Measurements from ENCODE around the gene PDGFB.
A peak's percentile ranks its signal among the peaks of the same experiment; 100 is the strongest.

The PDGFB gene

GRCh38 chr22:39254789-39255298 lies 10.1 kb upstream of the PDGFB start:
- TF ChIP-seq GABPA (IDR thresholded peaks at IDR 0.05; ENCODE audit: low read depth): no peak
- TF ChIP-seq POLR2AphosphoS5 (IDR thresholded peaks at IDR 0.05; ENCODE audit: low read depth): no peak
- TF ChIP-seq REST (IDR thresholded peaks at IDR 0.05; ENCODE audit: insufficient replicate concordance, low read depth): no peak
- no peak for TF ChIP-seq SPI1 (IDR thresholded peaks at IDR 0.05; ENCODE audit: borderline replicate concordance, low read depth)
- no peak for TF ChIP-seq CTCF (IDR thresholded peaks at IDR 0.05; ENCODE audit: insufficient read depth, low read length)
- Histone ChIP-seq H3K27me3 (ENCODE audit: insufficient read depth, poor library complexity, severe bottlenecking) (peaks cover 27% of the 10 kb centered on the region), H3K27ac (replicated peaks) (no peak overlapping the region), H3K4me3 (replicated peaks; ENCODE audit: insufficient read depth, low read length) (no peak overlapping the region)
- DNase-seq (ENCODE audit: low read depth in 1 of 2, low spot score in 1 of 2): no peak

- TF ChIP-seq POLR2AphosphoS5 (IDR thresholded peaks at IDR 0.05; ENCODE audit: low read depth) (no peak), REST (IDR thresholded peaks at IDR 0.05; ENCODE audit: insufficient replicate concordance, low read depth) (no peak), CTCF (IDR thresholded peaks at IDR 0.05; ENCODE audit: insufficient read depth, low read length) (no peak), SPI1 (IDR thresholded peaks at IDR 0.05; ENCODE audit: borderline replicate concordance, low read depth) (no peak), GABPA (IDR thresholded peaks at IDR 0.05; ENCODE audit: low read depth) (no peak)
- H3K27me3 ChIP-seq (ENCODE audit: insufficient read depth, poor library complexity, severe bottlenecking): peaks cover 27% of the 10 kb centered on the region
- no peak overlapping the region for H3K4me3 ChIP-seq (replicated peaks; ENCODE audit: insufficient read depth, low read length)
- no peak overlapping the region for H3K27ac ChIP-seq (replicated peaks)
- DNase-seq (ENCODE audit: low read depth in 1 of 2, low spot score in 1 of 2): no peak
These were observed 9.3 kb upstream of the PDGFB start for GRCh38 chr22:39254122-39254521.

GRCh38 chr22:39253435-39254070 lies 8.8 kb upstream of the PDGFB start:
- Histone ChIP-seq H3K27me3 (ENCODE audit: insufficient read depth, poor library complexity, severe bottlenecking) (peaks cover 28% of the 10 kb centered on the region), H3K27ac (replicated peaks) (no peak overlapping the region), H3K4me3 (replicated peaks; ENCODE audit: insufficient read depth, low read length) (no peak overlapping the region)
- no peak for TF ChIP-seq REST (IDR thresholded peaks at IDR 0.05; ENCODE audit: insufficient replicate concordance, low read depth)
- TF ChIP-seq CTCF (IDR thresholded peaks at IDR 0.05; ENCODE audit: insufficient read depth, low read length): no peak
- no peak for TF ChIP-seq GABPA (IDR thresholded peaks at IDR 0.05; ENCODE audit: low read depth)
- no peak for TF ChIP-seq POLR2AphosphoS5 (IDR thresholded peaks at IDR 0.05; ENCODE audit: low read depth)
- no peak for TF ChIP-seq SPI1 (IDR thresholded peaks at IDR 0.05; ENCODE audit: borderline replicate concordance, low read depth)
- peak in 1 of 2 experiments; percentile 28 for DNase-seq (ENCODE audit: low read depth in 1 of 2, low spot score in 1 of 2)

Measured in HL-60 (cell line).